HCT116 (cell line): ENCODE data around the gene SGPP2. TPM values are rescaled to one million over a fixed set of nuclear protein-coding genes. Genes with fewer than 3 reads are reported as not detected.

ENCODE experiments used
- ATAC-seq: fragments of 200-7000 bp; cut with Tn5 transposase; 2 replicates; pipeline ENCODE4 v1.9.1; 2020; ENCODE audit warnings: mild to moderate bottlenecking, moderate library complexity
- BruUV-seq: library from RNA; stranded (reverse); fragments of 400-500 nt; replicated peaks from 2 replicates; lab custom pipeline; 2021; lab: Mats Ljungman, UMichigan
- CTCF ChIA-PET: fragments of 300-600 bp; sonication (Branson Sonifier 250); formaldehyde crosslinking; loops from one replicate; lab custom pipeline; 2021; ENCODE audit warnings: antibody characterized with exemption; lab: Charles Lee
- POLR2A ChIA-PET: fragments of 300-600, 350-600 bp; sonication (Branson Sonifier 250); formaldehyde crosslinking; loops from one replicate; lab custom pipeline; 2021; ENCODE audit warnings: antibody characterized with exemption; lab: Charles Lee
- RAD21 ChIA-PET, 2 experiments: fragments of 300-600 bp; sonication (Branson Sonifier 250); formaldehyde crosslinking; loops; one replicate each; lab custom pipeline; 2023; ENCODE audit warnings: low total read pairs in 2 of 2; ENCODE audit not compliant: uncharacterized antibody in 2 of 2, unreplicated experiment in 2 of 2, low non-redundant PET in 1 of 2; lab: Charles Lee
- DNase-seq: peaks from one replicate; pipeline ENCODE4 v3.0.0-alpha.2; 2010; ENCODE audit warnings: low read depth, low spot score
- H2AFZ ChIP-seq: fragments of 200-600 bp; shearing (Covaris generic), sonication (generic); 2 replicates; pipeline ENCODE4 v1.6.1; 2017; ENCODE audit warnings: low read depth, mixed run types, mixed read lengths, antibody characterized with exemption, low read length; ENCODE audit not compliant: poor library complexity, severe bottlenecking
- H3K27ac ChIP-seq: 2 replicates; pipeline ENCODE4 v1.5.1; 2012; ENCODE audit warnings: low read depth, low read length
- H3K27me3 ChIP-seq: fragments of 200-600 bp; sonication (generic); 2 replicates; pipeline ENCODE4 v1.6.1; 2016; ENCODE audit warnings: mixed run types, low read length, mixed read lengths; ENCODE audit not compliant: insufficient read depth
- H3K36me3 ChIP-seq, 2 experiments: fragments of 200-500 bp in 1 of 2; fragments of 200-600 bp in 1 of 2; sonication (Bioruptor generic) in 1 of 2; sonication (generic) in 1 of 2; 2 replicates each; pipeline versions ENCODE4 v1.5.1 to v1.6.1; 2014 to 2016; ENCODE audit warnings: low read length in 2 of 2, inconsistent platforms in 1 of 2, mixed read lengths in 1 of 2, mixed run types in 1 of 2; ENCODE audit not compliant: insufficient read depth in 2 of 2, control insufficient read depth in 1 of 2
- H3K4me1 ChIP-seq, 2 experiments: fragments of 200-600 bp in 1 of 2; sonication (generic) in 1 of 2; 2 replicates each; pipeline versions ENCODE4 v1.5.1 to v1.6.1; 2012 to 2017; ENCODE audit warnings: low read length in 2 of 2, inconsistent platforms in 1 of 2, mild to moderate bottlenecking in 1 of 2, mixed read lengths in 1 of 2, mixed run types in 1 of 2, moderate library complexity in 1 of 2; ENCODE audit not compliant: insufficient read depth in 2 of 2, control insufficient read depth in 1 of 2
- H3K4me2 ChIP-seq: fragments of 200-600 bp; sonication (generic); 2 replicates; pipeline ENCODE4 v1.6.1; 2017; ENCODE audit warnings: mixed run types, low read length, mixed read lengths
- H3K4me3 ChIP-seq, 2 experiments: fragments of 200-600 bp in 1 of 2; sonication (generic) in 1 of 2; replicated peaks in 1 of 2; 2 replicates each; pipeline ENCODE4 v1.5.1; 2011 to 2016; ENCODE audit warnings: low read length in 2 of 2, control low read depth in 1 of 2, low read depth in 1 of 2, mild to moderate bottlenecking in 1 of 2, mixed read lengths in 1 of 2, mixed run types in 1 of 2
- H3K79me2 ChIP-seq: fragments of 200-600 bp; sonication (generic); 2 replicates; pipeline ENCODE4 v1.6.1; 2017; ENCODE audit warnings: mild to moderate bottlenecking, mixed run types, low read length, moderate library complexity, mixed read lengths; ENCODE audit not compliant: insufficient read depth
- H3K9ac ChIP-seq: fragments of 200-600 bp; sonication (generic); 2 replicates; pipeline ENCODE4 v1.6.1; 2016; ENCODE audit warnings: low read length, mixed read lengths
- H3K9me2 ChIP-seq: fragments of 200-600 bp; sonication (generic), shearing (Covaris generic); 2 replicates; pipeline ENCODE4 v1.6.1; 2017; ENCODE audit warnings: mixed run types, mild to moderate bottlenecking, moderate library complexity; ENCODE audit not compliant: insufficient read depth
- H3K9me3 ChIP-seq, 2 experiments: fragments of 200-500 bp in 1 of 2; fragments of 200-600 bp in 1 of 2; sonication (Bioruptor generic) in 1 of 2; sonication (generic) in 1 of 2; 2 replicates each; pipeline ENCODE4 v1.6.1; 2014 to 2017; ENCODE audit warnings: low read length in 2 of 2, mixed read lengths in 2 of 2, inconsistent platforms in 1 of 2, low read depth in 1 of 2, mild to moderate bottlenecking in 1 of 2, mixed run types in 1 of 2, moderate library complexity in 1 of 2; ENCODE audit not compliant: control insufficient read depth in 1 of 2, insufficient read depth in 1 of 2
- H4K20me1 ChIP-seq: fragments of 200-600 bp; sonication (generic), shearing (Covaris generic); 2 replicates; pipeline ENCODE4 v1.6.1; 2017; ENCODE audit warnings: mixed run types, mild to moderate bottlenecking, moderate library complexity; ENCODE audit not compliant: insufficient read depth
- CEBPB ChIP-seq: IDR thresholded peaks from 2 replicates; pipeline ENCODE4 v1.6.1; 2012; ENCODE audit warnings: low read depth
- EZH2phosphoT487 ChIP-seq: fragments of 200-600 bp; IDR thresholded peaks from 2 replicates; pipeline ENCODE4 v1.6.1; 2018; ENCODE audit warnings: antibody characterized with exemption, borderline replicate concordance
- FOSL1 ChIP-seq: IDR thresholded peaks from 2 replicates; pipeline ENCODE4 v1.6.1; 2012; ENCODE audit warnings: low read depth
- JUND ChIP-seq: IDR thresholded peaks from 2 replicates; pipeline ENCODE4 v1.6.1; 2012
- MAX ChIP-seq: IDR thresholded peaks from 2 replicates; pipeline ENCODE4 v1.6.1; 2012
- POLR2A ChIP-seq: IDR thresholded peaks from 2 replicates; pipeline ENCODE4 v1.7.0; 2011; ENCODE audit warnings: borderline replicate concordance; ENCODE audit not compliant: insufficient read depth, insufficient read length; ENCODE audit errors: extremely low read depth
- RAD21 ChIP-seq: IDR thresholded peaks from 2 replicates; pipeline ENCODE4 v1.6.1; 2012; ENCODE audit warnings: low read depth, mild to moderate bottlenecking
- SRF ChIP-seq: IDR thresholded peaks from 2 replicates; pipeline ENCODE4 v1.6.1; 2012; ENCODE audit warnings: low read depth
- TCF7L2 ChIP-seq: IDR thresholded peaks from 2 replicates; pipeline ENCODE4 v1.7.0; 2011; ENCODE audit warnings: borderline replicate concordance, inconsistent platforms; ENCODE audit not compliant: insufficient read depth, insufficient read length; ENCODE audit errors: extremely low read depth
- ZFX ChIP-seq: fragments of 450-650 bp; IDR thresholded peaks from 2 replicates; pipeline ENCODE4 v1.6.1; 2017
- ZNF274 ChIP-seq: fragments of 200-500 bp; sonication (Bioruptor generic); IDR thresholded peaks from 2 replicates; pipeline ENCODE4 v1.6.1; 2014; ENCODE audit warnings: mild to moderate bottlenecking, low read depth, low read length, inconsistent platforms
- intact Hi-C: fragments of 100-400 bp; cut with micrococcal nuclease; formaldehyde crosslinking; loops from 2 replicates; pipeline ENCODE4 v1.10.0; 2022
- total RNA-seq: library from RNA; stranded (reverse); gene quantifications from one replicate; pipeline ENCODE4 v1.2.1, GENCODE V29; 2021; ENCODE audit not compliant: unreplicated experiment
- TF ChIP-seq, protein P1 (sequence below): IDR thresholded peaks from 2 replicates; pipeline ENCODE4 v1.6.1; 2012; ENCODE audit warnings: low read depth

Gene SGPP2
- total RNA-seq, 1 experiment from 2014 or later, result 1.6 TPM

DNA sequence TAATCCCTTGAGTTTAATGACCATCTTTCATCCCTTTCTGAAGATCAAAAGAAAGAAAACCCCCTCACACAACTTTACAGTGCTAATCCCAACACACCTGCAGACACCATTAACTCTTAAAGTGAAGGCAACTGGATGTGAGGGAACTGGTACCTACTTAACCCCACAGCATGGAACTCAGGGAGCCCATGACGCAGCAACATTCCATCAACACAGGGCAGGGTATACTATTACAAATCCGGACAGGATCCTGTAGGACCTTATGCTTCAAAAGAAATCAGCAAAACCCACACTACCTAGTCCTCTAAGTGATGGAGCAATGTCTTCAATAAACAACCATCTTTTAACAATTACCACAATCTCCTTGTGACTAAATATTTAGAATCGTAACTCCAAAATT lies 153.0 kb downstream of the SGPP2 start:
- H4K20me1 ChIP-seq, result peaks cover 9% of the 10 kb centered on the region; the same call in 1 of the 2 replicates
- no peaks in the 10 kb centered on the region for H3K9me3 ChIP-seq
- peaks cover 3 to 8% of the 10 kb centered on the region in 2 experiments; a peak in 1 of 4 replicates for H3K4me1 ChIP-seq
- no peaks in the 10 kb centered on the region for H3K27me3 ChIP-seq
- H3K36me3 ChIP-seq, result no peaks in the 10 kb centered on the region
- no peak overlapping the region for H2AFZ ChIP-seq
- H3K4me3 ChIP-seq, result no peak overlapping the region
- H3K4me2 ChIP-seq, result no peak overlapping the region
- POLR2A ChIA-PET, result no interaction called here
- ATAC-seq, result no peak
- no peaks in the 10 kb centered on the region for H3K9me2 ChIP-seq
- H3K27ac ChIP-seq, result no peak overlapping the region
- intact Hi-C loops, result no loop called here
- no peak overlapping the region for H3K9ac ChIP-seq
- BruUV-seq, result no TSS peak
- RAD21 ChIA-PET, result no interaction called here
- TF ChIP-seq EZH2phosphoT487, result no peak
- TF ChIP-seq RAD21, result no peak
- no peak for TF ChIP-seq FOSL1
- no peak for TF ChIP-seq ZNF274
- no peak for TF ChIP-seq JUND
- no peak for TF ChIP-seq ZFX
- TF ChIP-seq POLR2A, result no peak
- TF ChIP-seq TCF7L2, result no peak
- TF ChIP-seq SRF, result no peak
- no peak for TF ChIP-seq MAX
- no peak for TF ChIP-seq CEBPB
- TF ChIP-seq, protein P1, sequence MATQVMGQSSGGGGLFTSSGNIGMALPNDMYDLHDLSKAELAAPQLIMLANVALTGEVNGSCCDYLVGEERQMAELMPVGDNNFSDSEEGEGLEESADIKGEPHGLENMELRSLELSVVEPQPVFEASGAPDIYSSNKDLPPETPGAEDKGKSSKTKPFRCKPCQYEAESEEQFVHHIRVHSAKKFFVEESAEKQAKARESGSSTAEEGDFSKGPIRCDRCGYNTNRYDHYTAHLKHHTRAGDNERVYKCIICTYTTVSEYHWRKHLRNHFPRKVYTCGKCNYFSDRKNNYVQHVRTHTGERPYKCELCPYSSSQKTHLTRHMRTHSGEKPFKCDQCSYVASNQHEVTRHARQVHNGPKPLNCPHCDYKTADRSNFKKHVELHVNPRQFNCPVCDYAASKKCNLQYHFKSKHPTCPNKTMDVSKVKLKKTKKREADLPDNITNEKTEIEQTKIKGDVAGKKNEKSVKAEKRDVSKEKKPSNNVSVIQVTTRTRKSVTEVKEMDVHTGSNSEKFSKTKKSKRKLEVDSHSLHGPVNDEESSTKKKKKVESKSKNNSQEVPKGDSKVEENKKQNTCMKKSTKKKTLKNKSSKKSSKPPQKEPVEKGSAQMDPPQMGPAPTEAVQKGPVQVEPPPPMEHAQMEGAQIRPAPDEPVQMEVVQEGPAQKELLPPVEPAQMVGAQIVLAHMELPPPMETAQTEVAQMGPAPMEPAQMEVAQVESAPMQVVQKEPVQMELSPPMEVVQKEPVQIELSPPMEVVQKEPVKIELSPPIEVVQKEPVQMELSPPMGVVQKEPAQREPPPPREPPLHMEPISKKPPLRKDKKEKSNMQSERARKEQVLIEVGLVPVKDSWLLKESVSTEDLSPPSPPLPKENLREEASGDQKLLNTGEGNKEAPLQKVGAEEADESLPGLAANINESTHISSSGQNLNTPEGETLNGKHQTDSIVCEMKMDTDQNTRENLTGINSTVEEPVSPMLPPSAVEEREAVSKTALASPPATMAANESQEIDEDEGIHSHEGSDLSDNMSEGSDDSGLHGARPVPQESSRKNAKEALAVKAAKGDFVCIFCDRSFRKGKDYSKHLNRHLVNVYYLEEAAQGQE, result no peak
- H3K79me2 ChIP-seq, result peaks cover 28% of the 10 kb centered on the region
- CTCF ChIA-PET, result no interaction called here
- no peak for DNase-seq
